DND-41 (cell line): ENCODE results near the gene BFSP2.
"Not testable (repeated sequence)": the region's sequence is repeated elsewhere in the genome, so short reads cannot be mapped to it uniquely, and the experiment has no call there.

ENCODE experiments used
- ATAC-seq: fragments of 200-7000 bp; cut with Tn5 transposase; 3 replicates; pipeline ENCODE4 v1.9.1; 2021; ENCODE audit warnings: low read depth; ENCODE audit not compliant: insufficient read depth
- DNase-seq: peaks from one replicate; pipeline ENCODE4 v3.0.0-alpha.2; 2020
- H2AFZ ChIP-seq: 2 replicates; pipeline ENCODE4 v1.6.0; 2012; ENCODE audit warnings: low read depth, low read length
- H3K27ac ChIP-seq: 2 replicates; pipeline ENCODE4 v1.5.1; 2012; ENCODE audit warnings: low read length, inconsistent platforms
- H3K27me3 ChIP-seq: fragments of 200-600 bp; sonication (generic); 2 replicates; pipeline ENCODE4 v1.6.0; 2012; ENCODE audit warnings: low read length, mild to moderate bottlenecking, inconsistent platforms; ENCODE audit not compliant: insufficient read depth, poor library complexity
- H3K36me3 ChIP-seq: 2 replicates; pipeline ENCODE4 v1.5.1; 2012; ENCODE audit warnings: low read length, inconsistent platforms; ENCODE audit not compliant: insufficient read depth
- H3K4me1 ChIP-seq: 2 replicates; pipeline ENCODE4 v1.5.1; 2012; ENCODE audit warnings: mild to moderate bottlenecking, low read length; ENCODE audit not compliant: insufficient read depth
- H3K4me2 ChIP-seq: 2 replicates; pipeline ENCODE4 v1.6.0; 2012; ENCODE audit warnings: mild to moderate bottlenecking, moderate library complexity, low read length, inconsistent platforms; ENCODE audit not compliant: insufficient read depth
- H3K4me3 ChIP-seq, 2 experiments: fragments of 200-600 bp in 1 of 2; shearing (Covaris generic) in 1 of 2; 2 replicates each; pipeline ENCODE4 v1.5.1; 2012 to 2016; ENCODE audit warnings: inconsistent platforms in 2 of 2, low read length in 2 of 2, mild to moderate bottlenecking in 2 of 2, low read depth in 1 of 2, moderate library complexity in 1 of 2
- H3K79me2 ChIP-seq: 2 replicates; pipeline ENCODE4 v1.6.0; 2012; ENCODE audit warnings: low read length, inconsistent platforms; ENCODE audit not compliant: insufficient read depth
- H3K9ac ChIP-seq: 2 replicates; pipeline ENCODE4 v1.6.0; 2012; ENCODE audit warnings: low read depth, mild to moderate bottlenecking, inconsistent platforms, low read length, moderate library complexity
- H3K9me3 ChIP-seq: 2 replicates; pipeline ENCODE4 v1.5.1; 2012; ENCODE audit warnings: low read length, moderate library complexity, mild to moderate bottlenecking, inconsistent platforms; ENCODE audit not compliant: insufficient read depth, severe bottlenecking
- H4K20me1 ChIP-seq: 2 replicates; pipeline ENCODE4 v1.6.0; 2012; ENCODE audit warnings: low read length; ENCODE audit not compliant: insufficient read depth
- CTCF ChIP-seq: IDR thresholded peaks from 2 replicates; pipeline ENCODE4 v1.5.1; 2012; ENCODE audit warnings: borderline replicate concordance, low read length, moderate library complexity, mild to moderate bottlenecking; ENCODE audit not compliant: poor library complexity, severe bottlenecking; ENCODE audit errors: extremely low read depth
- EZH2 ChIP-seq: IDR thresholded peaks from 3 replicates; pipeline ENCODE4 v1.6.1; 2012; ENCODE audit warnings: borderline replicate concordance, low read depth, mild to moderate bottlenecking, moderate library complexity, low read length, inconsistent platforms; ENCODE audit not compliant: severe bottlenecking

The BFSP2 gene

GRCh38 chr3:133512416-133513089 is 112.7 kb downstream of the BFSP2 start:
- H3K4me2 ChIP-seq = no peak overlapping the region
- DNase-seq (no peak), ATAC-seq (no peak)
- H4K20me1 ChIP-seq = no peaks in the 10 kb centered on the region
- no peak overlapping the region for H3K4me3 ChIP-seq
- no peaks in the 10 kb centered on the region for H3K9me3 ChIP-seq
- no peak overlapping the region for H3K9ac ChIP-seq
- no peak overlapping the region for H2AFZ ChIP-seq
- H3K27me3 ChIP-seq = peaks cover 3% of the 10 kb centered on the region
- no peak overlapping the region for H3K27ac ChIP-seq
- no peaks in the 10 kb centered on the region for H3K4me1 ChIP-seq
- no peaks in the 10 kb centered on the region for H3K79me2 ChIP-seq
- TF ChIP-seq EZH2 (no peak), CTCF (no peak)
- no peaks in the 10 kb centered on the region for H3K36me3 ChIP-seq

GRCh38 chr3:133514418-133514817 is 114.6 kb downstream of the BFSP2 start:
- H3K27ac ChIP-seq = no peak overlapping the region
- H2AFZ ChIP-seq = no peak overlapping the region
- peaks cover 3% of the 10 kb centered on the region for H3K27me3 ChIP-seq
- H3K4me1 ChIP-seq = no peaks in the 10 kb centered on the region
- H3K9me3 ChIP-seq = no peaks in the 10 kb centered on the region
- H3K79me2 ChIP-seq = no peaks in the 10 kb centered on the region
- DNase-seq = no peak
- H3K4me3 ChIP-seq = no peak overlapping the region
- TF ChIP-seq EZH2 = no peak
- no peak for TF ChIP-seq CTCF
- H4K20me1 ChIP-seq = no peaks in the 10 kb centered on the region
- H3K9ac ChIP-seq = no peak overlapping the region
- no peak for ATAC-seq
- no peaks in the 10 kb centered on the region for H3K36me3 ChIP-seq
- H3K4me2 ChIP-seq = no peak overlapping the region

- Histone ChIP-seq H3K36me3 (no peaks in the 10 kb centered on the region), H3K9ac (no peak overlapping the region), H3K4me1 (no peaks in the 10 kb centered on the region), H3K4me3 (no peak overlapping the region), H3K27me3 (peaks cover 3% of the 10 kb centered on the region), H3K9me3 (no peaks in the 10 kb centered on the region), H3K79me2 (no peaks in the 10 kb centered on the region), H3K27ac (no peak overlapping the region), H4K20me1 (no peaks in the 10 kb centered on the region), H3K4me2 (no peak overlapping the region), H2AFZ (no peak overlapping the region)
- no peak for ATAC-seq
- TF ChIP-seq EZH2 (no peak), CTCF (no peak)
- DNase-seq = no peak
These were observed 115.3 kb downstream of the BFSP2 start for GRCh38 chr3:133515127-133515526.

DNA sequence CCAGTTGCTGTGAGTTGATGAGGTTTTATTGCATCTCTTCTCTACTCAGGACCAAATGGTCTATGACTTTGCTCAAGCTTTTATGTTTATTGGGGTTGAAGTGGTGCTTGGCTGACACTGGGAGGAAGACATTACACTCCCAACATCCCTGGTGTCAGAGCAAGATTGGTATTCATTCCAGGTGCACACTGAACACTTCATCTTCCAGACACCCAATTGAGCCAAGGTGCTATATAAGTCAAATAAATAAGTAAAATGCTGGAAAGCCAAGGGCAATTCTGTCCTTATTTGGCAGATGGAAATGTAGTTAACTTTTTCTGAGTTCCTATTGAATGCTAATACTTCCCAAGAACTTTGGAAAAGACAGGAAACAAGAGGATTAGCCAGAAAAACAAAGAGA is 120.4 kb downstream of the BFSP2 start:
- Histone ChIP-seq H2AFZ (no peak overlapping the region), H3K4me2 (no peak overlapping the region)

DNA sequence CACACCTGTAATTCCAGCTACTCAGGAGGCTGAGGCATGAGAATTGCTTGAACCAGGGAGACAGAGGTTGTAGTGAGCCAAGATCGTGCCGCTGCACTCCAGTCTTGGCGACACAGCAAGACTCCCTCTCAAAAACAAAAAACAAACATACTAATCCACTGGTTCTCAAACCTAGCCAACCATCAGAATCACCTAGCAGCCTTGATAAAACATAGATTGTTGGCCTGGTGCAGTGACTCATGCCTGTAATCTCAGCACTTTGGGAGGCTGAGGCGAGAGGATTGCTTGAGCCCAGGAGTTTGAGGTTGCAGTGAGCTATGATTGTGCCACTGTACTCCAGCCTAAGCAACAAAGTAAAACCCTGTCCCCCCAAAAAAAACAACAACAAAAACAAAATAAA is 121.1 kb downstream of the BFSP2 start:
- not testable (repeated sequence) for DNase-seq, H3K36me3 ChIP-seq, H2AFZ ChIP-seq, H3K4me2 ChIP-seq, H3K4me1 ChIP-seq, H3K27me3 ChIP-seq, H3K9me3 ChIP-seq, H3K4me3 ChIP-seq, H3K79me2 ChIP-seq, H4K20me1 ChIP-seq, H3K27ac ChIP-seq, ATAC-seq, H3K9ac ChIP-seq

More for the DNA sequence above, 120.4 kb downstream of the BFSP2 start:
- Histone ChIP-seq H3K36me3 (no peaks in the 10 kb centered on the region), H3K9me3 (no peaks in the 10 kb centered on the region), H3K27ac (no peak overlapping the region), H3K27me3 (peaks cover 3% of the 10 kb centered on the region), H3K4me1 (no peaks in the 10 kb centered on the region), H3K79me2 (no peaks in the 10 kb centered on the region), H3K4me3 (no peak overlapping the region), H3K9ac (no peak overlapping the region), H4K20me1 (no peaks in the 10 kb centered on the region)
- no peak for DNase-seq
- no peak for TF ChIP-seq CTCF
- TF ChIP-seq EZH2 = no peak
- no peak for ATAC-seq
